Medulla oblongata (tissue), 1 donor: Measurements from ENCODE around the gene ALX1.

Experiments
- DNase-seq: peaks from one replicate; pipeline ENCODE4 v3.0.0-alpha.2; 2015; ENCODE audit errors: extremely low spot score

ALX1 gene

DNA sequence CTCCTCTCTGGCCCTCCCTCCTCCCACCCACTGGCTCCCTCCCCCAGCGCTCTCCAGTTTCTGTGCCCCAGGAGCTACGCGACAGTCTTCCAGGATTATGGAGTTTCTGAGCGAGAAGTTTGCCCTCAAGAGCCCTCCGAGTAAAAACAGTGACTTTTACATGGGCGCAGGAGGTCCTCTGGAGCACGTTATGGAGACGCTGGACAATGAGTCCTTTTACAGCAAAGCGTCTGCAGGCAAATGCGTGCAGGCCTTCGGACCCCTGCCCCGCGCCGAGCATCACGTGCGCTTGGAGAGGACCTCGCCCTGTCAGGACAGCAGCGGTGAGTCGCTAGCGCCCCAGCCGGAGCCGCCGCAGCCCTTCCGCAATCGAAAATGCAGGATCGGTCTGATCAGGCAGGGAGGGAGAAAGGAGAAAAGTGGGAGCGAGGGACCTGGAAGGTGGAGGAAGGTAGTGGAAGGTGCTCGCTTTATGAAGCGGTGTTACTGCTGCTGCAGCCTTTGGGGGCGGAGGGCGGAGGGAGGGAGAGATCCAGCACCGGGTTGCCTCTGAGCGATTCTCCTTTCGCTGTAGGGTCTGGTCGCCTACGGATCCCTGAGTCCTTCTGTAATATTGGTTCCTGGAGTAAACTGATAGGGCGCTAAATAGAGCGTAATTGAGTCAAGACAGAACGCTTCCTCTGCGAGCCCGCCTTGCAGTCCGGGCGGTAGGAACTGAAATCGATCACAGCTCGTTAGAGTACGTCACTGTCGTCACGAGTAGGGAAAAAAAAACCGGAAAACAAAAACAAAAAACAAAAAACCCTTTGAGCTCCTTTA, at the start of gene ALX1:
Gene ALX1, plus strand, starts transcription at position 56 of the 819 bp plus-strand sequence. Its CDS starts 42 bp downstream, at position 98.
- DNase-seq = no peak

- no peak for DNase-seq
Measured at GRCh38 chr12:85237327-85237726, 42.7 kb upstream of the ALX1 start.

- DNase-seq = no peak
Measured at GRCh38 chr12:85244561-85244960, 35.5 kb upstream of the ALX1 start.

DNA sequence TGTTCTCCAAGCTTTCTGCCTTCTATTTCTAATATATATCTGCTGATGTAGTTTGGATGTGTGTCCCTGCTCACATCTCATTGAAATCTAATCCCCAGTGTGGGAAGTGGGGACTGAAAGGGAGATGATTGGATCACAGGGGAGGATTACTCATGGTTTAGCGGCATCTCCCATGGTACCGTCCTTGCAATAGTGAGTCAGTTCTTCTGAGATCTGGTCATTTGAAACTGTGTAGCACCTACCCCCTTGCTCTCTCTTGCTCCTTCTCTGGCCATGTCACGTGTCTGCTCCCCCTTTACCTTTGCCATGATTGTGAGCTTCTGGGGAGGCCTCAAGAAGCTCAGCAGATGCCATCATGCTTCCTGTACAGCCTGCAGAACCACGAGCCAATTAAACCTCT, 26.2 kb upstream of the ALX1 start:
- DNase-seq = no peak

DNA sequence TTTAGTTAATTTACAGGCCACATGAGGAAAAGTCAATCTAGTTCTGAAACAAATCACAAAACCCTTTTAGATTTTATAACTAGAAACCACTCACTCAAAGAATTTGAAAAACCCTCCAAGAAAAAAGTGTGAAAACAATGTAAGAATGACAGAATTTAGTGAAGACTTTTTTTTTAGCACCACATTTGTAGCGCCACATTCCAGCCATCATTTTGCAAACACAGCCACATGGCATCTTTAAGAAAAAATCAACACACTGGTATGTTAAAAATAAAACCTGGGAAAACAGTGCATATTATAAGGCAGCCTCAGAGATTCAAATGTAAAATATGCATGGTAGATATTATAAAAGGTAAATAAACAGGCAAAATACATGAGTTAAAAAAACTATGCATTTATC, 22.3 kb upstream of the ALX1 start:
- no peak for DNase-seq

DNA sequence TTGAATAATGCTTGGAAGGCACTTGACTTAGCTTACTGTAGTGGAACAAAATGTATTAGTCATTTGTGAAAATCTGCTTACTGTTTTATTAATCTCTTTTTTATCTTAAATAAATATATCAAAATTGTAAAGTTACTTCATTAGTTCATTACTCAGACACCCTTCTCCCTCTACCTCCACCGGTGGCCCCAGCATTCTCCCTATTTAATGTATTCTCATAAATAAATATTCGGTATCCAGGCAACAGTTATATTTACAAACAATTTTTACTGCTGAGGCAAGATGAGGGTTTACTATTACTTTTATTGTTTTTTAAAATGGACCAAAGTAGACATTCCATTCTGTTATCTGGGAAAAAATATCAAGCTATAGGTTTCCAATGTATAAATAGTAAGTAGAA, 19.6 kb upstream of the ALX1 start:
- DNase-seq = no peak

GRCh38 chr12:85260896-85261295, 19.1 kb upstream of the ALX1 start:
- DNase-seq = no peak

- DNase-seq = no peak
Measured at GRCh38 chr12:85266356-85266755, 13.7 kb upstream of the ALX1 start.

DNA sequence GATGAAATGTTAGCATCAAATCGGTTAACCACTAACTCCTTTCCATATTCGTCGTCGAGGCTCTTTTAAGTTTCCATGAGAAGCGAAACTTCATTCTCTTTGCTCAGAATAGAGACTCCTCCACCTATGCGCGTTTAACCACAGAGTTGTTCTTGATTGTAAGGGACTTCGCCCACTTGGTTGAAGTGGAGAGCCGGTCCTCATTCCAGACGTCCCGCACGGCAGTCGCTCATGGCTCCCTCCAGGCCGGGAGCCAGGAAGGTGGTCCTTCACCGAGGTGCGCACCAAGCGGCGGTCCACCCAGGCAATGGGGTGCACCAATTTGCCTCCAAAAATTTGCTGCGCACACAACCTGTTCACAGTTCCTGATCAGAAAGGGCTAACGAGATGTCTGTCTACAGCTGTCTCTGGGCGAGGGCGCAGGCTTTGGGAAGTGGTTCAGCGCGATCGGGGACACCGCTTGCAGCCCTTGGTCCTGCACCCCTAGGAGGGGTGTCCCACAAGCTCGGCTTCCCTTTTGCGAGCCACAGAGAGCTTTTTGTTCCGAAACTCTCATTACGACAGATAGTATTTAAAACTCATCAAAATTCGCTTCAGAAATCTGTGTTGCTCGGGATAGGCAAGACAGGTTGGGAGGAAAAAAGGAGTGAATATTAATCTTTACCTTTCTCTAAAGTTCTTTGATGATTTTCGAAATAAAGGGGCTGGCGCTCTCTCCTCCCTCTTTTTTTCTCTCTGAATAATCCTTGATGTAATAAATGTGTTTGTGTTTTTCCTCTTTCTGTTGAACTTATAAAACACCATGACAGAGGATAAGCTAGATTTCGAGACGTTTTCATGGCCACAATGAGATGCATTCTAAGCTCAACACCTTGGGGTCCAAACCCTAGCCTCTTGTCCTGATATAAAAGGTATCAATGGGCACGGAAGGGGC, 6.4 kb upstream of the ALX1 start:
- no peak for DNase-seq

- DNase-seq = no peak
Measured at GRCh38 chr12:85274315-85274651, 5.7 kb upstream of the ALX1 start.

DNA sequence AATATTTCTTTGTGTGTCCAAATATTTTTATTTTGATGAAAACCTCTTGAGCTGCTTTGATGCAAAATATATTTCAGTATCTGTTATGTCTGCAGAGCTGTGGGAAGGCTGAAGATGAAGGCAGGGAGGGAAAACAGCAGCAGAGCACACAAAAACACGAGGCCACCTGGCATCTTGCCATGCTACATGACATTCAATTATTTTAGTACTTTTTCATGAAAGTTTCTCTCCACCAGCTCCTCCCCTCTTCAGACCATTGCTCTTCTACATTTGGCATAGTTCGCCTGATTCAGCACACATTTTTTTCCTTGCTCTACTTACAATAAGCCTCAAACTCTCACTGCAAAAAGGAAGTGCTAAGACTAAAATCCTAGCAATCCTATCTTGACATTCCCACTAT, 4.6 kb upstream of the ALX1 start:
- no peak for DNase-seq

- DNase-seq = no peak
Measured at GRCh38 chr12:85277191-85277590, 2.8 kb upstream of the ALX1 start.

DNA sequence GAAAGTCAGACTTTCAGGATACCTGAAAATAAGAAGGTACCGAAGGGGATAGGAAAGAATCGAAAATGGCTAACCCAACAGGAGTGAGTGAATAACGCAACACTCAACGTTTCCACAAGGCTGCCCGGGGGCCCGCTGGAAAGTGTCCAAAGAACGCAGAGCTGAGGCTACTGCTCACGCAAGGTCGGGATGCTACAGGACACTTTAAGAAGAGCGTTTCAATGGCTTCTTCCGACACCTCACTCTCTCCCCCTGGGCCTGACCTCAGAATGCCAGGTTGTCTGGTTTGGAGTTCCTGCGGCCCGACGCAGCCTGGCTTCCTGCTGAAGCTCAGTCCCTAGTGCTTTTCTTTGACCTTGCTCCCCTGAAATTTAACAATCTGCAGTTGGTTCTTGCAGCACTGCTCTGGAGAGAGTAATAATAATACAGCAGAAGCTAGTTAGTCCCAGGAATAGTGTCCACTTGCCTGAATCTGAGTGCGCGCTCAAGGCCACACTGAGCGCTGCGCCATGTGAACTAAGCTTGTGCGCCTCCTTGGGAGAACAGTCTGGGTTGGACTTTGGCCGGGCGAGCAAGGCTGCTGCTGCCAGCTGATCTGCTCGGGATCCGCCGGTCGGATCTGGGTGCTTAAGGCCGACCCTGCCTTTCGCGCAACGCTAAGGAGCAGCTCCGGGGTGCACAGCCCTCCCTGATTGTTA, 2.0 kb upstream of the ALX1 start:
- no peak for DNase-seq

- DNase-seq = no peak
Measured at GRCh38 chr12:85278598-85279448, 1.2 kb upstream of the ALX1 start.

DNA sequence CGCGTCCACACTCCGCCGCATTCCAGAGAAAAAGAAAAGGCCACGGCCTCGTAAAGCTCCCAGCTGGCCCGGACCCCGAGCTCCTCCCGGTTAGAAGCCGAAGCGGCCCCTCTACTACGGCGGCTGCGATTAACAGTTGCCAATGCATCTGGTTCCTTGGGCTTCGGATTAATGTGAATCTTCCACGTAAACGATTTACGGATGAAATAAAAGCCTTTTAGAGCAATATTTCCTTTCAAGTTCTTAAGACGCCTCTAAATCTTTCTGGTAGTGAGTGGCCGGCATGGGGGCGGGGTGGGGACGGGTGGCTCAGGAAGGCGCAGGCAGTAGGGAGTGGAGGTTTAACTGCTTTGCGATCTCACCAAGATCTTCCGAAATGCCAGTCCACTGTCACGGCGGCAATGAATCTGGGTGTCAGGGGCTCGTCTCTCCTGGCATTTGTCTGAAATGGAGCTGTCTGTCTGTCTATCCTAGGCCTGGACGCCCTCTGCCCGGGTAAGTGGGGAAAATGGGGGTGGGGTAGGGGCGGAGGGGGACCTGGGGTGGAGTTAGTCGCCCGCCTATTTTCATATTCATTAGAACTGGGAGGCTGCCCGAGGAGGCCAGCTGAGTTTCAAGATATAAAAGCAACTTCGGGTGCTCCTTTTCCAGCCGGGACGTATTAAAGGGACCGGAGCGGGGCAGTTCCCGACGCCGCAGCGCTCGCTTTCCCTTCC, 413 bp upstream of the ALX1 start:
- DNase-seq = no peak

DNA sequence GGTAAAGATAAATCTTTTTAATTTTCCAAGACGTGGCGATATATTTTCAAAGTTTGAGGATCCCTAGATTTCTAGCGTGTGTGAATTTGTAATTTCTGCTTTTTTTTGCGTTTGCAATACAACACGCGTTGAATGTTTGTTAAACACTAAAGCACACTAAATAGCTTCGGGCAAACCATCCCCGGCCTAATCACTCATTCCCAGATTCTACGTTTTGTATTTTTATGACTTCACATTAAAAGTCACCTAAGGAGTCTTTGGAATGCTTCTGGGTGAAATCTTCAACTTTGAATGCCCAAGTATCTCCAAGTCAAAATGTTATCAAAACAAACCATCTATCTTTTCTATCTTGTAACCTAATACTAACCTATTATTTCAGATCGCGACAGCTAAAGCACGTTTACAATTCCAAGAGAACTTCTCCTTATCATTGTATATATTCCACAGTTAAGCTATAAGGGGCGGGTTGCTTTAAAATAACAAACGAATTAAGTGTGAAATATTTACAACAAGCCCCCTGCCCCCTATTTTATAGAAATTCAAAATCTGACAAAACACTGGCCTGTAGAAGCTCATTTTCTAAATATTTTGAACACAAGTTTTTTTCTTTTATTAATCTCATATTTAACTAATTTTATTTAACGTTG, 1.1 kb downstream of the ALX1 start:
- DNase-seq = no peak

GRCh38 chr12:85281636-85282312, 1.8 kb downstream of the ALX1 start:
- no peak for DNase-seq

- DNase-seq = no peak
Measured at GRCh38 chr12:85283560-85283959, 3.5 kb downstream of the ALX1 start.

GRCh38 chr12:85296362-85296761, 16.3 kb downstream of the ALX1 start:
- no peak for DNase-seq

- no peak for DNase-seq
Measured at GRCh38 chr12:85299053-85299452, 19.0 kb downstream of the ALX1 start.
